HG03378 (cell line): ENCODE measurements around the gene OPALIN.

ENCODE experiments used
- ATAC-seq: cut with Tn5 transposase; IDR thresholded peaks from one replicate; pipeline ENCODE4 v1.9.1; 2021; ENCODE audit warnings: mild to moderate bottlenecking, moderate library complexity; ENCODE audit not compliant: unreplicated experiment

The OPALIN gene

DNA sequence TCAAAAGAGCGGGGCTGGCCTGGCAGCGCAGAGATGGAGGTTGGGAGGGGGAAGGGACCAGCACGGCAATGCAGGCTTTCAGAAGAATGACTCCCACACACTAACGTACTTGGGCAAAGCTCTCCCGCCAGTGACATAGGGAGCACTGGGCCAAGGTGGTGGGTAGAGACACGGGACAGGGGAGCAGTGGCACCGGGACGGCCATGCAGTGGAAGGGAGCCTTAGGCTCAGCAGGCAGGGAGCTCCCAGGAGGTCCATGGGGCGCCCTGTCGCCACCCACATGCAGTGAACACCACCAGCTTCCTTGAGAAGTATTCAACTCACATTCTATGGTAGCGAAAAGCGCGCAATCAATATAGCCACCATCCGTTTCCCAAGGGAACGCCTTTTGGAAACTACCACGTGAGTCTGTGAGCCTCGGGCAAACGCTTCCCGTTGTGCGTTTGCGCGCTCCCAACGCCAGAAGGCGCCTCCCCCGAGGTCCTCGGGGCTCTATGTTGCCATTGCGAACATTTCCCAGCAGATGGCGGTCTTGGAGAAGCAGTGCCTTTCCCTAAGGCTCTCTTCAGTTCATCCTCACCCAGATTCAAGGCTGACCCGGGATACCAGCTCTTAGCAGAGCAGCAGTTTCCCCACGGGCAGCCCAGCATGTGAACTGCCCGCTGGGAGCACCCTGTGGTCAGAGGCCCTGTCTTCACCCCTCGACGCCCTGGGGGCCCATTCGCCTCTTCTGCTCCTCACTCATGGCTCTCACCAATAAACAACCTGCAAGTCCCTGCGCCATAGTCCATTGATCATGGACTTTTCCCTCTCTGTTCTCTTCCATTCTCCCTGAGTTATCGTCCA is 16.4 kb upstream of the OPALIN start:
- peak; percentile 74 for ATAC-seq

DNA sequence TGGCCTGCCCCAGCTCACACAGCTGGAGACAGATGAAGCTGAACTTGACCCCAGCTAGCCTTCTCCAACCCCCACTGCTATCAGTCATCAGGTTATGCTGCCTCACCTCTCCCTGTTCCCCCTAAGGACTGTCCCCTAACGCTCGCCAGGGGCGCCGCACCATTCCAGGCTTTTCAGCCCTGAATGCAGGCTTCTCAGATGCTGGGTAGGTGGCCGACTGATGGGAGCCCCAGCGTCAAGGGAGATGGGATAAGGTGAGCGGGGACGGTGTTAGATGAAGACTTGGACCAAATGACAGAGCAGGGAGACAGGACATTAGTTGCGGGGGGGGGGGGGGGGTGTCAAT is 15.8 kb upstream of the OPALIN start:
- no peak for ATAC-seq

DNA sequence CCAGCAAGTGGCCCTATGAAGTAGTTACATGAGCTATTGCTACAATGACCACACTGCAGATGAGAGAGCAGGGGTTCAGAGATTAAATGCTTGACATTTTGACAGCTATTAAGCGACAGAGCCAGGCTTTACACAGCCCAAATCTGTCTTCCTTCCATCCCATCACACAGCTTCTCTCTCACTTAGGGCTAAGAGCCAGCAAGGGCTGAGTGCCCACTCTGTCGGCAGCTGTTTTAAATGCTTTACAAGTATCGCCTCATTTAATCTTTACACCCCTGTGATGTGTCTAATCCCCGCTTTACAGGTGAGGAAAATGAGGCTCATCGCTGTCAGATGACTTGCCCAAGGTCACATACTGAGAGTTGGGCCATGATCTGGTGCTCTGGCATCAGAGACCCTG is 15.2 kb upstream of the OPALIN start:
- ATAC-seq: no peak

DNA sequence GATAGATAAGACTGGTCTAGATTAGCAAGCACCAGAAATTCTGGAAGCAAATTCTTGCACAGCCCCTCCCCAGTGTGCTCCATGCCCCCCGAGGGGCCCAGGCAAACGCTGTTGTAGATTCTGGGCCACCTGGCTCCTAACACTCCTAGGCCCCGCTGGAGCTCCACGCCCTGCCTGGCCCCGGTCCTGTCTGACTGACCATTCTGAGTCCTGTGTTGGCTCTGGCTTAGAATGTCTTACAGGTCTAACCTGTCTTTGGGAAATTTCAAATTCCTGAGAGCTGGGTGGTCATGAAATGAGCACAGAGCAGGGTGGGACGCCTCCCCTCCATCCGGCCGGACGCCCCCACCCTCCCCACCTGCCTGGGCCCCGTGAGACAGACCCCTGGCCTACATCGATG is 12.6 kb upstream of the OPALIN start:
- no peak for ATAC-seq

DNA sequence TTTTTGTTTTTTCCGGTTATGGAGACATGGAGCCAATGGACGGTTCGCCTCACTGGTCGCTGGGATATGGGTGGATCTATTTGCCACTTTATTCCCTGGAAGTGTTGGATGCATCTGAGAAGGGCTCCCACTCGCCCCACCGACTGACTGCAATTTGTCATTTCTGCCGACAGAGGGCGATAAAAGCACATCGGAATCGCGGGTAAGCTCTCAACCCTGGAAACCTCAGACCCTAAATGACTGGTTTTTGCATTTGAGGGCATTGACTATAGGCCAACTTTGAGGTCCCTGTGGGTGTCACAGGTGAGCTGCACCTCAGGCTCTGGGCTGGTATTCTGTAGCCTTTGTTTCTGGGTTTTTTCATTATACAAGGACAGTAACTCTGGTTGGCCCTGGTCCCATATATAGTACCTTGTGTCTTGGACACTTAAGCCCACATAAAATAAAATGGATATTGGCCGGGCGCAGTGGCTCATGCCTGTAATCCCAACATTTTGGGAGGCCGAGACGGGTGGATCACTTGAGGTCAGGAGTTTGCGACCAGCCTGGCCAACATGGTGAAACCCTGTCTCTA is 11.9 kb upstream of the OPALIN start:
- no peak for ATAC-seq

DNA sequence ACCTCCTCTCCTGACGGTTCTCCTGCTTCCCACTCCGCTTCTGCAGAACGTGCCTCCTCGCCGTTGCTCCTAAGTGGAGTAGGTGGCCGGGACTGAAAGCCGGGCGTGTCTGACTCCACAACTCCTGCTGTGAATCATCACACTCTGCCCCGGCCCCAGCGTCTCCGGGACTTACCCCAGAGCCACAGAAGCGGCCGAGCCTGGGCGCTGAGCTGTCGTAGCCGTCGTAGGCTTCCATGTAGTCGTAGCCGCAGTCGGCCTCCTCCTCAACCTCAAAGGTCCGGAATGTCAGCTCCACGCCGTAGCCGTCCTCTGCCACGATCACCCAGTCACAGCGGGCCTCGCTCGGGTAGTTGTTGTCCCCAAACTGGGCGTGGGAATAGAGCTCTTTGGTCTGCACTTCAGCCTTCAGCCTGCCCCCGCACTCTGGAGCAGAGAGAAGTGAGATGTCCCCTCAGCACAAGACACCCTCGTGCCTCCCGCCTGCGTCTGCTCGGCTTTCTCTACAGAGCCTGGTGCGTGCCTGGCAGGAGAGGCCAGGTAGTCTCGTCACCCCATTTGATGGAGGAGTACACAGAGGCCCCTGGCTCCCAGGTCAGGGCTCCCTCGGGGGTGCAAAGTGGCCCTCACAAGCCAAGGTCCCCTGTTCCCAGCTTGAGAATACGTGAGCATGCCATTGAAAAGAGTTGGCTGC is 11.2 kb upstream of the OPALIN start:
- ATAC-seq: no peak

DNA sequence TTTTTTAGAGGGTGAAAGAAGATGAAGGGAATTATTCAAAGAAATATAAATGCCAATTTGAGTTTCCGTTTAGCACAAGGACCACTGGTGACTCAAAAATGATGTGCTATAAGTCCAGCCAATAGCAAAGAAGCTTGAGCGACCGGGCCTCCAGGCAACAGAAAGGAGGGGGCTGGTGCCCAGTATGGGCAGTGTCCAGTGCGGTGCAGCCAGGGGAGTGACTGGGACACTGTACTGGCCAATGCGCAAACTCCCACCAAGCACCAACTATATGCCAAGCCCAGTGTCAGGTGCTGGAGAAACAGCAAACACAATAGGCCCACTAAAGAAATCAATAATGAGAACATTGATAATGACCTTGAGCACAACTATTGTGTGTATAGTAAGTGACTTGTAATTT is 10.2 kb upstream of the OPALIN start:
- no peak for ATAC-seq

DNA sequence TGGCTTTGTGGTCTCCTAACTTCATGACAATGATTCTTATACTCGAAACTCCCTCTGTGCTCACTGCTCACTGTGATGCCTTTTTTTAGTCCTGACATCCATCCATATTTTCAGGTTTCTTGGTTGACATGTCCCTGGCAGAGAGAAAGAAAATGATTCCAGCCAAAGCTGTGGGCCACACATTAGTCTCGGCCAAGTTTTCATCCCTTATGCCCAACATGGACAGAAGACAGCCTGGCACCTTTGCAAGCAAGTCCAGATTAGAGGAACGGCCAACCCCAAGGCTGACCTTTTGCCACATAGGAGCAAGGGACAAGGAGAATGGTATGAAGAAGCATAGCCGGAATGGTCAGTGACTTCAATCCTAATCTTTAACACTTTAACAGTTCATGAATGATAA is 8.7 kb upstream of the OPALIN start:
- ATAC-seq: no peak

DNA sequence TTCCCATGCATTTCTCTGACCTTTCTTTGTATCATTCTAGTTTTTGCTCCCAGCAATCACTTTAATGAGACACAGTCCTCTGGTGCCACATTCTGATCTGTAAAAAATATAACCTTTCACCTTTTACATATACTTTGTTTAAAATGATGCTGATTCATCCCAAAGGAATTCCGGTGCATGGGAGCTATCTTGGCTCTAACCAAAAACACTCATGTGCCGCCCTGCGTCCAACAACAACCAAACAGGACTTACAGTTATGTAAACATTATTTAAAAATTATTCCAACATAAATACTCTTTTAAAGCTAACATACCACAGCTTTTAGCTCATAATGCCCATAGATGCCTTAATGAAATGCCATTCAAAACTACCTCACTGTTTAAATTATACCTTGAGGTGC is 7.7 kb upstream of the OPALIN start:
- no peak for ATAC-seq

DNA sequence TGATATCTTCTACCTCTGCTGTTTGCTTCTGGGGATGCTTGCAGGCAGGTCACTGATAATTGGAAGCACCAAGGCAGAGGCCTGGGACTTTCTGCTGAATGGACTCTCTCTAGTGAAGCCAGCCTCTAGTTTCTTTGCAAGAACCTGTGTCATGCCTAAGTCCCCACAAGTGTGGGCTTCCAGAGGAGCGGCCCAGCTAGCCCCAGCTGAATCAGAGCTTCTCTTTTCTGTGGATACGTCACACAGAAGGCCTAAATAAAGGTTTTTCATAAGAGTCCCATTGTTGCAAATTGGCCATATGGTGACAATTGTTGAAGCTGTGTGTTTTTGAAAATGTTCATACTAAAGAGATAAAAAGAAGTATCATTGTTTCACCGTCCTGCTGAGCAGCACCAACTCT is 6.8 kb upstream of the OPALIN start:
- ATAC-seq: no peak

DNA sequence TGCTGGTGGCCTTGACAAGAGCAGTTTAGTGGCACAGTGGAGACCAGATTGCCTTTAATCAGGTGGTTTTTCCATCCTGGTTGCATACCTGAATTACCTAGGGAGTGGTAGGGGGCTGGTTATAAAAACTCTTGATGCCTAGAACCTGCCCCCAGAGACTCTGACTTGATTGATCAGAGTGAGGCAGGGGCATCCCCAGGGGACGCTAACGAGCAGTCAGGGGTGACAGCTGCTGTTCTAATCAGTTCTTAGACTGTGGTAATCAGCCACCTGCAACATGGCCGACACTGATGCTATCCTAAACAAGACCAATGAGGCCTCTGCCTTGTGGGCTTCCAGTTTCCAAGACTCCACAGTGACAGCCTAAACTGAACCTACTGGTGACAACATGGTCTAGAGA is 2.0 kb upstream of the OPALIN start:
- ATAC-seq: no peak

DNA sequence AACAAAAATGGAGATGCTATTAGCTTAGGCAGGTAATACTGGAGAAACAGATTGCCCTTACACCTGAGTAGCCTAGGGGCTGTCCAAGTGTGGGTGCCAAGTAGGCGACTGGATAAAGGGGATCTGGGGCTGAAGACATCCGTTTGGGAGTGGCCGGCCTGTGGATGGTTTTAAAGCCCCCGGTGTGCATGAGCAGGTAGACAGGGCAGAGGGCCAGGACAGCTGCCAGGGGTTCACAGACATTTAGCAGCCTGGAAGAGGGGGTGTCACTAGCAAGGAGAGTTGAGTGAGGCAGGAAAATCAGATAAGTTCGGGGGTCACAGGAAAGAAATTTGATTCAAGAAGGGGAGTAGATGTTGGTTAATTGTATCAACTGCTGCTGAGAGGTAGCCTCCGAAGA is 1.5 kb upstream of the OPALIN start:
- no peak for ATAC-seq

DNA sequence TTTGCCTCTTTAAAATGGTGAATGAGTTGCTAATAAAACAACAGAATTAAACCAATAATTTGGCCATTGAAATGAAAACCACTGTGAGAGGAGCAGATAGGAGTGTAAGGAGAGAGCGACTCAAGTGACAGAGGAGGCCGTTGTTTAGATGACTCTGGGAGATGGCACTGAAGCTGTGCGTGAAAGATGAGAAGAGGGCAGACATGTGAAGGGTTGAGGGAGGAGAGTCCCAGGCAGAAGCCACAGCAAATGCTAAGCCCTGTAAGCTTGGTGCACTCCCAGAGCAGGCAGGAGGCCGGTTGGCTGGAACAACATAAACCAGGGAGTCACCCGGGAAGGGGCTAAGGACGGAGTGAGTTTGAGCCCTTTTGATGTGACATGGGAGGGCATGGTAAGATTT is 814 bp upstream of the OPALIN start:
- ATAC-seq: no peak

DNA sequence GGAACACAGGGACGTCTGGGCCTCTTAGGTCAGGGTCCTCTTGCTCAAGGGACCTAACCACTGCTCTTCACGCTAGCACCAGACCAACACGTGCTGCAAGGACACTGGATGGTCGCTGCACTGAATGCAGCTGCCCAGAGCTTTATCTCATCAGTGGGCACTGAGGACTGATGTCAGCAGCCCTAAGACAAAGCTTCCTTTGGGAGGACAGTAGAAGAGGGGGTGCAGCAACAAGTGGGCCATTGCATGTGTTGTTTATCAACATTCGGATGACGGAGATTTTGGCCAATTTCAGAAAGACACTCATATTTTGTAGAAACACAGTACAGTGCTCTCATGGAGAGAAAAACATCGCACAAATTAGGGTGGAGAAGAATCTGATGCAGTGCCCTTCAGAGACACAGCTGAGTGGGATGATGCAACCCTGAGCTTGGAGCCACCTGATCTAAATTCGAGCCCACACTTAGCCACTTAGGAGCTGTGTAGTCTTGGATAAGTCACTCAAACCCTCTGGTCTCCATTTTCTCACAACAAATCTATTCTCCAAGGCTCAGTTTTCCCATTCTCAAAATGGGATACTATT is 1.7 kb downstream of the OPALIN start:
- no peak for ATAC-seq

DNA sequence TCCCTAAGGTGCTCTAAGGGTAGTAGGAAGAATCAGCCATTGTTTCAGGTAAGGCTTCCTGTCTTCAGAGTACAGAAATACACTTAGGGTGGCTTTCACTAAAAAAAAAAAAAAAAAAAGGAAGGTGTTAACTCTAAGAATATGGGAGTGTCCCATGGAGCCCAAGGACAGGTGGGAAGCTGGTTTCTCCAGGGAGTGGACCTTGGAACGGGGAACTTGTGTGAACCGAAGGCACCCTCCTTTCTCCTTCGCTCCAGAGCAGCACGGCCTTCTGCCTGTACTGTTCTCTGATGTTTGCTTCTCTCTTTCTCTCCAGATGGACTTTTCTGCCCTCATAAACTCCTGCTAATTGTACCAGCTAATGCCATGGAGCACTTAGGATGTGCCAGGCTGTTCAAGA is 6.2 kb downstream of the OPALIN start:
- no peak for ATAC-seq

DNA sequence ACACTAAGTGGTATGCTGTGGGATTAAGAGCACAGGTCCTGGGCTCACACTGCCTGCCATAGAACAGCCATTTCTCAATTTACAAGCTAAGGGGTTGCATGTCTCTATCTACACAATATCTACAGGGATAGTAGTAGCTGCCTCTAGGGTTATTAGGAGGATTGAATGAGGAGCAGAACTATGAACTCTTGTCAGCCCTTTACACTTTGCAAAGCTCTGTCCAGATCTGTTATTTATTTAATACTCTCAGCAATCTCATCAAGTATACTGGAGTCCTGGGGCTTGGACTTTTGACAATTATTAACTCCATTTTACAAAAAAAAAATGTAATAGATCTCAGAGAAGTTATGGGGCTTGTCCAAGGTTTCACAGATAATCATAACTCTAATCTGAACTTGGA is 6.8 kb downstream of the OPALIN start:
- ATAC-seq: no peak

DNA sequence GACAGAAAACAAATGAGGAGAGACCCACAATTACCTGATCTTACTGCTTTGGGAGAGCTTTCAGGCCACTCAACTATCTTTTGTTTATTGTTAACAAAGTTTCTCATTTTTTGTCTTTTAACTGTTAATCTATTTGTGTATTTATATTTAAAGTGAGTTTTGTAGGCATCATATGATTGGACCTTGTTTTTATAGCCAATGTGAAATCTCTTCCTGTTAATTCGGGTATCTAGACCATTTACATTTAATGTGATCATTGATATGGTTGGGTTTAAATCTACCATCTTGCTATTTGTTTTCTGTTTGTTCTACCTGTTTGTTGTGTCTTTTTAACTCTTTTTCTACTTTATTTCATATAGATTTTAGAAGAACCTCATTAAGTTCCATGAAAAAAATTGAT is 12.5 kb downstream of the OPALIN start:
- ATAC-seq: no peak

DNA sequence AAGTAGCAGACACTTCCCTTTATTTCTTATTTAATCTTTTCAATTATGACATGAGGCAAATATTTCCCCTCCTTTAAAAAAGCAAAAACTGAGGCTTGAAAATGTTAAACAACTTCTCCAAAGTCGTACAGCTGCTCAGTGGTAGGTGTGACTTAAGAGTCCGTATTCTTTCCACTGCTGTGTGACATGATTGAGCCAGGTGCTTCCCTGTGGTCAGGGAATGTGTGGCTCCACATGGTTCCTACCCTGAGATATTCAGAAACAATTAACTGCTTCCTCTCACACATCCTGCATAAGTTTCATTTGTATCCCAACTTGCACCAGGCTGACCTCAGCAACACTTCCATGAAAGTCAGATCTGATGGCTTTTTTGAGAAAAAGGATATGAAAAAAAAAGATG is 13.6 kb downstream of the OPALIN start:
- no peak for ATAC-seq

DNA sequence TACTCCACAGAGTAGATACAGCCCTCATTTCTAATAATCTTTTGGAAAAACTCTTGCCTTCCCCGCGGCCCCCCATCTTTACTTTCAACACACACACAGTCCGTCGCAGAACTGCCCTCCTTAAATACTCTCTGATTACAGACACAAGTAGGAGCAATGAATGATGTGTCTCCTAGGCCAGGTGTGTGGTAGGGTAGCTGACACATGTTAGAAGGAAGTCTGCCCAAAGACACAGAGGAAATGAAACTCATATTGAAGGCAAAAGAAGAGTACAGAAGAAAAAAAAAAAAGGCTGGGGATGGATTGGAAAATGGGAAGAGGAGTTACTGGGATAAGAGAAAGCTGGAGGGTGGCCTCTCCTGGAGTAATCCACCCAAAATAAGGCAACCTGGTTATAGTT is 14.6 kb downstream of the OPALIN start:
- no peak for ATAC-seq

DNA sequence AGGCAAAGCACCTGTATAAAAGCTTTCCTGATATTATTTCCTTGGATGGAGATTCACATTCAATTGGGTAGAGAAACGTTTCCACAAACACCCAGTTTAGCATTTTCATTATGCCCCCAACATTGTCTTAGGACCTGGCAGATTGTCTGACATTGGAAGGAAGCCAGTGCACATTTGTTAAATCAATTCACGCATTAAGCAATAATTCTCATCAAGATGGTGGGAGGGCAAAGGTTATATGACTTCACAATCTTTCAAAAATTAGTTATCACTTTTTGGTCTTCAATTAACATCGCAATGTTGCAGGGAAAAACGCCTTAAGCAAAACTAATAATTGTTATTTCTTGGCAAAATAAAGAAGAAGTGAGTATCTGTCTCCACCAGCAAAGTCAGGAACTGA is 16.4 kb downstream of the OPALIN start:
- no peak for ATAC-seq

DNA sequence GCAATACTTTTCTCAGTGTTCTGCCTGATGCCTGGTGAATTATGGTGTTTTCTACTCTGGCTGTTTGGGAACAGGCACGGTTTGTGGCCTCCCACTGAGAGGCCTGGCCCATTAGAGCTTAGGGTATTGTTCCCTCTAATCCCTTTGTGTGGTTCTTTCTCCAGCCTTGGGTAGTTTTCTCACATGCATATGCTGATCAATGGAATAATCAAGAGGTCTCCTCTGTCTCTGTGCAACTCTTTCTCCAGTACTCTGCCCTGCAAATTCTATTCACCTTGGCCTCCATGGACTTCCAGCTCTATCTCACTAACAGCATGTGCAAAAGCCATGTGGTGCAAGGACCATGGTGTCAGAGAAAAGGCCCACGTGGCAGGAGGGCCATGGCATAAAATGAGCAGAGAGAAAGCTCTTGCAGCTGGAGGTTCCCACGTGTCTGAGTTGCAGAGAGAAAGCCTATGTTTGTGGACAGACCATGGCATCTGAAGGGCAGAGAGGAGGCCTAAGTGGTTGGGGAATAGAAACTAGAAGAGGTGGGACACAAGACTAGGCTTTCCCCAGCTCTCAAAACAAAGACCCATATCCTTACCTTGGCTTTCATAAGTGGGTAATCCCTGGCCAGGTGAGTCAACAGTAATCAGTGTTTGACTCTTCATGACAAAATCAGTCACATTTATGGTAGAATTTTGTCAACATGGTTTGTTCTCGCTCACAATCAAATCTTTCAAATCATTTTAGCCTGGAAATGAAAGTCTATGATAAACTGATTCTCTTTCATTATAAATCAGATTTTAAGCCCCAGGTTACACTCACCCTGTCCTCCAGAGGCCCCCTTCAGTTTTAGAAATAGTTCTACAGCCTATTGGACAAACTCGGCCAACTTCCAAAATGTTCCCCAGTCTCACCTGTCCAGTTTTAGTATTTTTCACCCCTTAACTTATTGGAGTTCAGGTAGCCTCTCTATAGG is 17.3 kb downstream of the OPALIN start:
- ATAC-seq: no peak
